Smooth muscle cell (in vitro differentiated cells): ENCODE results near the gene SOCS2. TPM values are rescaled to one million over a fixed set of nuclear protein-coding genes. Genes with fewer than 3 reads are reported as not detected.

Experiments used
- DNase-seq: peaks from one replicate; lab custom pipeline; 2025; ENCODE audit not compliant: unreplicated experiment; lab: John Stamatoyannopoulos, UW
- H2AFZ ChIP-seq: fragments of 200-600 bp; sonication (generic); 2 replicates; pipeline ENCODE4 v1.6.0; 2016; ENCODE audit warnings: antibody characterized with exemption, low read depth, mild to moderate bottlenecking
- H3F3A ChIP-seq: fragments of 200-600 bp; sonication (generic); 2 replicates; pipeline ENCODE4 v1.6.0; 2017; ENCODE audit warnings: antibody characterized with exemption, low read depth
- H3K27ac ChIP-seq: fragments of 200-600 bp; sonication (generic); 2 replicates; pipeline ENCODE4 v1.5.1; 2016; ENCODE audit warnings: low read depth, mild to moderate bottlenecking
- H3K27me3 ChIP-seq: fragments of 200-600 bp; sonication (generic); 2 replicates; pipeline ENCODE4 v1.6.1; 2016; ENCODE audit warnings: low read depth, mild to moderate bottlenecking
- H3K36me3 ChIP-seq: fragments of 200-600 bp; sonication (generic); 2 replicates; pipeline ENCODE4 v1.5.1; 2016; ENCODE audit warnings: low read depth
- H3K4me1 ChIP-seq: fragments of 200-600 bp; sonication (generic); 2 replicates; pipeline ENCODE4 v1.5.1; 2016; ENCODE audit warnings: low read depth
- H3K4me2 ChIP-seq: fragments of 200-600 bp; sonication (generic); 2 replicates; pipeline ENCODE4 v1.6.0; 2016; ENCODE audit warnings: mild to moderate bottlenecking
- H3K4me3 ChIP-seq: fragments of 200-600 bp; sonication (generic); 2 replicates; pipeline ENCODE4 v1.5.1; 2016; ENCODE audit warnings: mild to moderate bottlenecking
- H3K79me2 ChIP-seq: fragments of 200-600 bp; sonication (generic); 2 replicates; pipeline ENCODE4 v1.6.0; 2016; ENCODE audit warnings: low read depth, mild to moderate bottlenecking
- H3K9ac ChIP-seq: fragments of 200-600 bp; sonication (generic); 2 replicates; pipeline ENCODE4 v1.6.0; 2016; ENCODE audit warnings: low read depth
- H3K9me3 ChIP-seq: fragments of 200-600 bp; sonication (generic); replicated peaks from 2 replicates; pipeline ENCODE4 v1.5.1; 2016; ENCODE audit warnings: low read depth
- H4K20me1 ChIP-seq: fragments of 200-600 bp; sonication (generic); 2 replicates; pipeline ENCODE4 v1.6.0; 2016; ENCODE audit warnings: low read depth
- WGBS: methylation state at CpG from one replicate; pipeline ENCODE4 v1.1.7; 2016; ENCODE audit warnings: low lambda C conversion rate; 5-methylcytosine and 5-hydroxymethylcytosine counted together
- polyA plus RNA-seq: library from polyadenylated mRNA; unstranded; fragments of >200 nt; fragmentation: Nextera tagmentation; extraction: Ambion mirVana; gene quantifications from 2 replicates; pipeline ENCODE4 v1.2.1, GENCODE V29; 2016
- total RNA-seq: library from RNA; depleted of rRNA; stranded (reverse); fragments of >200 nt; gene quantifications from 2 replicates; pipeline ENCODE4 v1.2.3, GENCODE V29; 2014
- TF ChIP-seq, protein P1 (sequence below): fragments of 200-600 bp; sonication (generic); IDR thresholded peaks from 2 replicates; pipeline ENCODE4 v1.5.1; 2017; ENCODE audit warnings: borderline replicate concordance, mild to moderate bottlenecking, antibody characterized with exemption; ENCODE audit not compliant: insufficient read depth, poor library complexity, severe bottlenecking

SOCS2 gene
- total and polyA plus RNA-seq, 2 experiments from 2014 or later, result 4.9 to 18.6 TPM

- TF ChIP-seq, protein P1, sequence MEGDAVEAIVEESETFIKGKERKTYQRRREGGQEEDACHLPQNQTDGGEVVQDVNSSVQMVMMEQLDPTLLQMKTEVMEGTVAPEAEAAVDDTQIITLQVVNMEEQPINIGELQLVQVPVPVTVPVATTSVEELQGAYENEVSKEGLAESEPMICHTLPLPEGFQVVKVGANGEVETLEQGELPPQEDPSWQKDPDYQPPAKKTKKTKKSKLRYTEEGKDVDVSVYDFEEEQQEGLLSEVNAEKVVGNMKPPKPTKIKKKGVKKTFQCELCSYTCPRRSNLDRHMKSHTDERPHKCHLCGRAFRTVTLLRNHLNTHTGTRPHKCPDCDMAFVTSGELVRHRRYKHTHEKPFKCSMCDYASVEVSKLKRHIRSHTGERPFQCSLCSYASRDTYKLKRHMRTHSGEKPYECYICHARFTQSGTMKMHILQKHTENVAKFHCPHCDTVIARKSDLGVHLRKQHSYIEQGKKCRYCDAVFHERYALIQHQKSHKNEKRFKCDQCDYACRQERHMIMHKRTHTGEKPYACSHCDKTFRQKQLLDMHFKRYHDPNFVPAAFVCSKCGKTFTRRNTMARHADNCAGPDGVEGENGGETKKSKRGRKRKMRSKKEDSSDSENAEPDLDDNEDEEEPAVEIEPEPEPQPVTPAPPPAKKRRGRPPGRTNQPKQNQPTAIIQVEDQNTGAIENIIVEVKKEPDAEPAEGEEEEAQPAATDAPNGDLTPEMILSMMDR, result no peak
- no peak overlapping the region for H3K9ac ChIP-seq
These were observed 8.5 kb upstream of the SOCS2 start for GRCh38 chr12:93563807-93564538.

DNA sequence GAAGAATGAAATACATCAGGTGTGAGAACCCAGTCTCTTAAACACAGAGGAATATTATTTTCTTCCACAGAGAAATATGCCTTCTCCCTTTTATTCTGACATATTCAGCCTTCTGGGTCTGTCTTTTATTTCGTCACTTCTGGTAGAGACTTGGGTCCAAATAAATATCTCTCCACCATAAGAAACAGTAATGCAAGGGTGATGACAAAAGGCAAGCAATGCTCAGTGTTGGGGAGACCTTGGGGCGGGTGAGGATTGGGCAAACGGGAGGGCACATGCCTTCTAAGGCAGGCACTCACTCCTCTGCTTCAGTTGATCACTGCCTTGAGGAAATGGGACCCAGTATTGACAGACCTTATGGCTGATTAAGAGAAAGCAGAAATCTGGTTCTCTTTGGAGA is 6.7 kb upstream of the SOCS2 start:
- no peaks in the 10 kb centered on the region for H4K20me1 ChIP-seq
- H3K4me2 ChIP-seq, result no peak overlapping the region
- H2AFZ ChIP-seq, result no peak overlapping the region
- H3F3A ChIP-seq, result no peaks in the 10 kb centered on the region
- TF ChIP-seq, protein P1, result no peak
- H3K4me1 ChIP-seq, result no peaks in the 10 kb centered on the region
- no peaks in the 10 kb centered on the region for H3K27me3 ChIP-seq
- H3K79me2 ChIP-seq, result no peaks in the 10 kb centered on the region
- 96% methylated on average over 3 of the region's 3 CpGs for WGBS
- DNase-seq, result no peak
- no peak overlapping the region for H3K4me3 ChIP-seq
- no peaks in the 10 kb centered on the region for H3K36me3 ChIP-seq
- H3K9ac ChIP-seq, result no peak overlapping the region
- no peak overlapping the region for H3K27ac ChIP-seq
- no peaks in the 10 kb centered on the region for H3K9me3 ChIP-seq

More at GRCh38 chr12:93563807-93564538, 8.5 kb upstream of the SOCS2 start:
- H3K36me3 ChIP-seq, result no peaks in the 10 kb centered on the region
- H3K27ac ChIP-seq, result no peak overlapping the region
- DNase-seq, result no peak
- no peak overlapping the region for H3K4me2 ChIP-seq
- H4K20me1 ChIP-seq, result no peaks in the 10 kb centered on the region
- no peaks in the 10 kb centered on the region for H3K79me2 ChIP-seq
- H3K27me3 ChIP-seq, result no peaks in the 10 kb centered on the region
- no peak overlapping the region for H3K4me3 ChIP-seq
- H3F3A ChIP-seq, result no peaks in the 10 kb centered on the region
- no peak overlapping the region for H2AFZ ChIP-seq
- H3K9me3 ChIP-seq, result peaks cover under 1% of the 10 kb centered on the region
- no peaks in the 10 kb centered on the region for H3K4me1 ChIP-seq
- 80% methylated on average over 6 of the region's 6 CpGs for WGBS

DNA sequence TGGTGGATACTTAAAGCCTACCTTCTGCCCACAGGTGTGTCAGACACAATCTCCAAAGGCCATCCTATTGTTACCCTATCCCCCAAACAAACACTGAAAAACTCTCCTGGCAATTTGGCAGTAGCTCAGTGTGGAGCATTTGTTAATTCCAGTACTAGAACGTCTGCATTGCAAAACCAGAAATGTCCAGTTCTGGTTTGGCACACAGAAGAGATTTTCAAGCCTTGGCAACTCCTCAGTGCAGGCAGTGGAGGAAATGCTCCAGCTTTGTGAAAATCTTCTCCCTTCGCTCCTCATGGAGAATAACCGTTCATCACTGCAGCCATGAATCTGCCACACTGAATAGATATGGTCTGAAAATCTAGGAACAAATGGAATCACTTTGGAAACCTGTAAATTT is 5.3 kb upstream of the SOCS2 start:
- TF ChIP-seq, protein P1, result no peak
- Histone ChIP-seq H3K79me2 (no peaks in the 10 kb centered on the region), H3K27me3 (no peaks in the 10 kb centered on the region), H3K9ac (no peak overlapping the region), H3K4me3 (no peak overlapping the region), H3F3A (no peaks in the 10 kb centered on the region), H2AFZ (no peak overlapping the region), H3K4me1 (peaks cover 3% of the 10 kb centered on the region), H4K20me1 (no peaks in the 10 kb centered on the region), H3K36me3 (no peaks in the 10 kb centered on the region), H3K27ac (no peak overlapping the region), H3K9me3 (no peaks in the 10 kb centered on the region), H3K4me2 (no peak overlapping the region)
- no peak for DNase-seq
- WGBS, result 92% methylated on average over 3 of the region's 3 CpGs

GRCh38 chr12:93568091-93568490 is 4.4 kb upstream of the SOCS2 start:
- Histone ChIP-seq H4K20me1 (no peaks in the 10 kb centered on the region), H3K4me3 (no peak overlapping the region), H3K36me3 (no peaks in the 10 kb centered on the region), H3K27ac (no peak overlapping the region), H3K27me3 (peaks cover 6% of the 10 kb centered on the region), H3K9me3 (no peaks in the 10 kb centered on the region), H2AFZ (no peak overlapping the region), H3K79me2 (no peaks in the 10 kb centered on the region), H3K4me1 (peaks cover 8% of the 10 kb centered on the region), H3K4me2 (no peak overlapping the region), H3F3A (no peaks in the 10 kb centered on the region), H3K9ac (no peak overlapping the region)
- TF ChIP-seq, protein P1, result no peak
- no peak for DNase-seq
- 88% methylated on average over 3 of the region's 3 CpGs for WGBS
